Stimulated activated CD4-positive, alpha-beta T cell treated with anti-CD3 and anti-CD28 coated beads, Interleukin-4, amount 100 ng/mL, for 4 hours (primary cell): ENCODE measurements around the gene RAB4A.

Source experiments
- DNase-seq, 2 experiments: peaks; one replicate each; pipeline ENCODE4 v3.0.0-alpha.2; 2020

RAB4A gene

DNA sequence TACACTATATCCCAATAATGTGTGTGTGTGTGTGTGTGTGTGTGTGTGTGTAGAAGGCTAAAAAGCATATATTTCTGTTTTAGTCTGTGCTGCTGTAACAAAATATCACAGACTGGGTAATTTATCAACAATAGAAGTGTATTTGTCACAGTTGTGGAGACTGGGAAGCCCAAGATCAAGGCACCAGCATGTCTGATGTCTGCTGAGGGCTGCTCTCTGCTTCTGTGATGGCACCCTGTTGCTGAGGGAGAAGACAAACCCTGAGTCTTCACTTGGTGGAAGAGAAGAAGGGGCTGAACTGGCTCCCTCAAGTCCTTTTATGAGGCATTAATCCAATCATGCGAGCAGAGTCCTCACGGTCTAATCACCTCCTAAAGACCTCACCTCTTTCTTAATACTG lies 23.0 kb upstream of the RAB4A start:
- no peak for DNase-seq

DNA sequence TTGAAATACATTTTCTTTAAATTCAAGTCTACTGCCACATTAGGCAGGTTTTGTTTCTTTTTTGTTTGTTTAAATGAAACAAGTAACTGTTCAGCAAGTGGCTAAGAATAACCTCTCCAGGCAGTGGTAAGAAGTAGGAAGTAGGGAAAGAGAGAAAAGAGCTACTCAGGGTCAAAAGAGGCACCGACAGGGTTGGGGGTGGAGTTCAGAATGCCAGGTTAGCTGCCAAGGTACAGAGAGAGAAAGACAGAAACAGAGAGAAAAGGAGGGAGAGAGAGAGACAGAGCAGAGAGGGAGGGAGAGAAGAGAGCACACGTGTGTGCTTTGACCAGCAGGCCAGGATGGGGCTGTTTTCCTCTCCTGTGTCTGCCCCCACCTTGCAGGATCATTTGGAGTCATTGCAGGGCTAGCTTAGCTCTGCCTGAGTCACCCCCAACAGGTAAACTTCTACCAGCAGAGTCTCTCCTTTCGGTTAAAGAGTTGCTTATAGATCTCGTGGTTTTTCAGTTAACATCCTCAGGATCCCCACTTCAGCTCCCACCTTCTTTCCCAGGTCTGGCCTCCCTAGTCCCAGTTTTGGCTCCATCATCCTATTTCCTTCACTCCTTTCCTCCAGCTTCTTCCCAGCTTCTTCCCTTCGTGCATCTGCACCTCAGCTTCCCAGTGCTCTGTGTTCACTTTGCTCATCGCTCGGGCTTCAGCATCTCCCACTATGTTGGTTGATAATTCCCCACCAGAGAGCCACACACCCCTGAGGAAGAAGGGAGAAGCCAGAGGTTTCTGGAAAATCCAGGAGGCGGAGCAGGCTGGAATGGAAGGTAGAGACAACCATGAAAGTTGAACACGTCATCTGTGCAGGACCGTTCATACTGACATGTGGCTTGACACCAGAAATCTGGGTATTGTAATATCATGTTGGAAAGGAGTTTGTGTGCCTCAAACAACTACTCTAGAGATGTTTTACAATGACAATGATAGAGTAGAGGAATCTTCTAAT lies 21.8 kb upstream of the RAB4A start:
- DNase-seq: no peak

DNA sequence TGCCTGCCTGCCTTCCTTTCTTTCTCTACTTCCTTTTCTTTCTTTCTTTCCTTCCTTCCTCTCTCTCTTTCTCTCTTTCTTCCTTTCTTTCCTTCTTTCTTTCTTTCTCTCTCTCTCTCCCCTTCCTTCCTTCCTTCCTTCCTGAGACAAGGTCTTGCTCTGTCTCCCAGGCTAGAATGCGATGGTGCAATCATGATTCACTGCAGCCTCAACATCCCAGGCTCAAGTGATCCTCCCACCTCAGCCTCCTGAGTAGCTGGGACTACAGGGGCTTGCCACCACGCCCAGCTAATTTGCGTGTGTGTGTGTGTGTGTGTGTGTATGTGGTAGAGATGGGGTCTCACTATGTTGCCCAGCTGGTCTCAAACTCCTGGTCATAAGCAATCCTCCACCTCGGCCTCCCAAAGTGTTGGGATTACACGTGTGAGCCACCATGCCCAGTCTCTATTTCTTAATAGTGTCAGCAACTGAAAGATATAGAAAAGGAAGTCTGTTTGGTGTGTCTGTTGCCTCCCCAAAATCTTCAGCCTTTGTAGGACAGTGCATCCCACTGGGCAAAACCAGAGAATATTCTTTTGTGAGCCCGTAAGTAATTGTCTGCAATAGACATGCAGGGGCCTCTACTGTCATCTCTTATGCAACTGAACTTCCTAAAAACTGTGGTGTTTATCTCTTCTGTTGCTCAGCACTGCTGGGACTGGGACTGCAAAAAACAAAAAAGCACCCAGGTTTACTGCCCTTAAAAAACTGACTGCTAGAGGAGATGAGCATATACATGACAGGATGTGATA lies 20.9 kb upstream of the RAB4A start:
- no peak for DNase-seq

DNA sequence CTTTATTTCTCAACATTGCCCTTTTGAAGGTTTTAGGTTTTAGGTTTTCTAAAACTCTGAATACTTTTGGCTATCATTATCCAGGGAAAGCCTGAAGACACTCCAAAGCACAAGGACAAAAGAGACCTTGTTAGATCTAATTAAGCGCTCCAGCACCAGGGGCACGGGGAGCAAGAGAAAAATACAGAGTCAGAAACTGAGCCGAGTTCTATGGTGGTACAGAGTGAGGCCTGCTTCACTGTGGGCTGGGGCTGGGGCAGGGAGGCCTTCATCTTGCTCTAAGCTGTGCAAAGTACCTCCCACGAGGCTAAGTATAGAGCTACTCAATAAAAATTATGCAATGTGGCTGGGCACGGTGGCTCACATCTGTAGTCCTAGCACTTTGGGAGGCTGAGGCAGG lies 19.7 kb upstream of the RAB4A start:
- DNase-seq: no peak

DNA sequence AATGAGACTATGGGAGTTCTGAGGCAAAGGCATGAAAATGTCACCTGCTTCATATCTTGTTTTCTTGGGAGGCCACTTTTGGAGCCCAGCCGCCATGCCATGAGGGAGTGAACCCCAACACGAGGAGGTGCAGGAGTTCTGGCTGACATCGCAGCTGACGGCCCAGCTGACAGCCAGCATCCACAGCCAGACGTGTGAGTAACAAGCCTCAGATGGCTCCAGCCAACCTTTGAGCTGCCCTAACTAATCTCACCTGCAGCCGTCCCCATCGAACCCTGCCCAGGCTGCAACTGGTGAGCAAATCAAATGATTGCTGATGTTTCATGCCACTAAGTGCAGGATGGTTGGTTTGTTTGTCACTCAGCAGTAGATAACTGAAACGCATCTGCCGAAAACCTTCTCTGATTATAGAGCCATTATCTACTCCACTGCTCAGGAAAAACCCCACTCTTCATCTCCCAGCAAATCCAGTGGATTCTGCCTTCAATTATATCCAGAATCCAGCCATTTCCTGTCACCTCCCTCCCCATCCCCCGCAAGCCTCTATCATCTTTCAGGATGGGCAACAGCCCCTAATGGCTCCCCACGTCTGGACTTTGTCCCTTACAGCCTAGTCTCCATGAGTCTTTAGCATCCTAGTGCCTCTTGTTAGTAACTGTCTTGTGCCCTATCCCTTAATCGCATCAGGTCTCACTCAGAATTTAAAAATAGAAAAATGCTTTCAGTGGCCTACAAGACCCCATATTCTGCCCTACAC lies 18.5 kb upstream of the RAB4A start:
- DNase-seq: no peak

DNA sequence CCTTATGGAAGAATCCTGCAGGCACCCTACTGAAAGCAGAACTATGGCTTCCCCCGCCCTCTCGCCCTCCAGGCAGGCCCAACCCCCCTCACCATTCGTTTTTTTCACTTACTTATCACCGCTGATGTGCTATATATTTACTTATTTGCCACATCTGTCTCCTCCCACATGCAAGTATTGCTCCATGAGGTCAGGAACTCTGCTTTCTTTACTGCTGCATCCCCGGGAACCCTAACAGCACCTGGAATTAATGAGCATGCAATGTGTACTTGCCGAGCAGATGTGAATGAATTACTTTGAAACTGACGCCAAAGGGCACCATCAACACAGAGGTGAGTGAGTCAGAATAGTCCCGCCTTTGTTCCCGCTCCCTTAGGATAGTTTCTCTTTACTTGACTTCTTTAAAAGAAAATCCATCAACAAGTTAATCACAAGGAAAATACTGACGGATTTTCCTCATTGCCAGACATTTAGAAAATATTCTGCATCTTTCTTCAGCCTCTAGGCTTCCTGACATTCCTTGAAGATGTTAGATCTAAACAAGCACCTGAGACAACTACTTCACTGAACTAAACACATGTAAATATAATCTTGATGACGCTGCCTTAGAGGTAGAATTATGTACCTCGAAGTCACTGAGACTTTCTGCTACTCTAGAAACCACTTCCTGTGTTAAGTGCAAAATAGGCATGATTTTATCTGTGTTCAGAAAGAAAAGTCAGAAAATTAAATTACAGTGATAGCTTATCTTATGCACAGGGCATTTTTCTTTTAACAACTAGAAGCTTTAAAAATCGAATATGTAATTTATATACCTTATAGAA lies 17.5 kb upstream of the RAB4A start:
- peak in 1 of 2 experiments; percentile 19 for DNase-seq

DNA sequence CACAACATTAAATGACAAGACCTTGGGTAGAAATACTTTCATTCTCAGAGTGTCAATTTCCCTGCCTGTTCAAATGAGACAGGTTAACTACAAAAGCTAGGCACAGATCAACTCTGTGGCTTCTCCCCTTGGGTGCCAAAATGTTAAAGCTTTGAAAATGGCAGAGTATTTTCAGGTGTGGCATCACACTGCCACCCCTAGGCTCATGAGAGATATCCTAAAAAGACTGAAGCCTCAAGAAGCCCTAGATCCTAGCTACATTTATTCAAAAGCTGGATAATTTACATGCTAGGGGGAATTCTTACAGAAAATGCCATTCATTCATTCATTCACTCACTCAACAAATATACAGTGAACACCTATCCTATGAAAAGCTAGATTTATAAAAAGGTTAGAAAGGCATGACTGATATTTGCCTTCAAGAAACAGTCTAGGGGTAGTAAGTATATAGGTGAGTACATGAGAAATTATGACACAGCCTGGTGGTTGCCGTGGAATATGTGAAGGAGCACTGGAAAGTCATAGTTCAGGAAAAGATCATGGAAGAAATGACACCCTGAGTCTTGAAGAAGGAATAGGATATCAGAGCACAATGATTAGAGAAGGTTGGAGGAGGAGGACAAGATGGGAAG lies 15.9 kb upstream of the RAB4A start:
- no peak for DNase-seq

DNA sequence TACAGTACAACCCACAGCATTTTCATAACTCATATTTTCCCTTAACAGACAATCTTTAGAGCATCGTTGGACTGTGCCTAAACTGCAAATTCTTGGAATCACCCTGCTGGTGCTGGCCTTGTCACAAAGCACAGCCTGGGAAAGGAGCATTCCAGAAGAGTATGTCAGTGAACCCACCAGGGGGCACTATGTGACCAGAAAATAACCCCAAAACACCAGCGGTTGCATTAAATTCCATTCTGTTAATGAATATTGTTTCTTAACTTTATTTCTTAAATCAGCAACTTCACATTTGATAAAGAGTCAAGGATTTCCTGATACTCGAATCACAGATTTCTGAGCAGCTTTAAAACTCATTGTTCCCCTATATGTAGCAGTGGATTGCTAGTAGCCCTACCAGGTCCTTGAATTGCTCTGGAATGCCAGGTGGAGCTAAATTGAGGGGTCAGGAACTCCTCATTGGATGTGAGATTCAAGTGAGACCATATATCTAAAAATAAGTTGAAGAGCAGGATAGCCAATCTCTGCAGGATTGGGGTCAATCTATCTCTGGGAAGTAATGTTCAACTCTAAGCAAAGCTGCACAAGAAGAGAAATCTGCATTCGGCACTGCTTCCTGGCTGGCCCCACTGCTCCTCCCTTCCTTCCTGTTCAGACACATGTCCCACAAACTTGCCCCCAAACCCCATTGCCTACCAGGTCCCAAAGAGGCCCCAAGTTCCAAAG lies 12.7 kb upstream of the RAB4A start:
- peak; percentile 46 to 48 for DNase-seq

DNA sequence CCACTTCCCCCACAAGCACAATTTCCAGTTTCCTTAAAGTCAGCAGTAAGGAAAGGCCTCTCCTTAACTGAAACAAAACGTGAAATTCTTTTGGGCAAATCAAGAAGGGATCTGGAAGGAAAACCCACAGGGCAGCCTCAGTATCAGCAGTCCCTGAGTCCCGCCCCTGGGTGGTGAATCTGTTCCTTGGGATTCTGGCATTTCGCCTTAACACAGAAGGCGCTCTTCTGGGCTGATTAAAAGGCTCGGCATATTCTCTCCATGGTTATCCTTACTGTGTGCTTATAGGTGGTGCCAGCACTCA lies 12.2 kb upstream of the RAB4A start:
- no peak for DNase-seq

DNA sequence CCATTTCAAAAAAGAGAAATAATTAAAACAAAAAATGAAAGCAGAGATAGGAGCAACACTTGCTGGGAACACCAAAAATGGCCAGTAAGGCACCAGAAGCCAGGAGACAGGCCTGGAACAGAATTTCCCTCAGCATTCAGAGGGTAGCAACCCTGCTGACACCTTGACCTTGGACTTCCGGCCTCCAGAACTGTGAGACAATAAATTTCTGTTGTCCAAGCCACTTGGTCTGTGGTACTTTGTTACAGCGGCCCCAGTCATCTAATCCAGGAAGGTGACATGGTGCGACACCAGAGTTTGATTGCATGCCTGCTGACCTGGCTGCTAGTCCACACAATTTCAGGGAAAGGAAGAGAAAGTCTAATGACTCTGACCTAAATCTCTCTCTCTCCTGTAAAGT lies 10.6 kb upstream of the RAB4A start:
- DNase-seq: no peak

DNA sequence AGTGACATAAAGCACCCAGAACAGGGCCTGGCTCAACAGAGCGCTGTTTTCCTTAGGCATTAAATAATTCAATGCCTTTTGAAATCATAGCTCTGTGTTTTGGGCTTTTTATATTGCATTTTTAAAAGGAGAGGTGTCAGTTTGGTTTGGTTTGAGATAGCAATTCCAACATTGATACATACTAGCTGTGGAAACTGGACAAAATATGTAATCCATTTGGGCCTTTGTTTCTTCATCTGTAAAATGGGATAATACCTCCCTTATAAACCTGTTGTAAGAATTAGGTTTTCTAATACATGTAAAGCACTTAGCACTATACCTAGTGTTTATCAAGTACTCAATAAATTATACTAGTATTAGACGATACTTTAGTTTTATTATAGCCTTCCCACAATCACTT lies 8.7 kb upstream of the RAB4A start:
- DNase-seq: no peak

DNA sequence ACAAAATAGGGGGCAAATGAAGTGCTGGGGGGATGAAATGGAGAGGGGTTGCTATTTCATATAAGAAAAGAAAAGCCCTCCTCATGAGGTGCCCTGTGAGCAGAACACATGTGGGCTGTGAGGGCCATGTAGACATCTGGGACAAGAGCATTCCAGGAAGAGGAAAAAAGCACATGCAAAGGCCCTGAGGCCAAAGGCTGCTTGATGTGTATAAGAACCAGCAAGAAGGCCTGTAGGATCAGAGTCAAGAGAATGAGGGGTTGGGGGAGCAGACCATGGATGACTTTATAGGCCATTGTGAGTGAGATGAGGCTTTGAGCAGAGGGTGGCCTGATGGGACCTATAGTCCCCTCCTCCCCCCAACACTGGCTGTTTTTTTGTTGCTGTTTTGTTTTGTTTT lies 7.7 kb upstream of the RAB4A start:
- DNase-seq: no peak

DNA sequence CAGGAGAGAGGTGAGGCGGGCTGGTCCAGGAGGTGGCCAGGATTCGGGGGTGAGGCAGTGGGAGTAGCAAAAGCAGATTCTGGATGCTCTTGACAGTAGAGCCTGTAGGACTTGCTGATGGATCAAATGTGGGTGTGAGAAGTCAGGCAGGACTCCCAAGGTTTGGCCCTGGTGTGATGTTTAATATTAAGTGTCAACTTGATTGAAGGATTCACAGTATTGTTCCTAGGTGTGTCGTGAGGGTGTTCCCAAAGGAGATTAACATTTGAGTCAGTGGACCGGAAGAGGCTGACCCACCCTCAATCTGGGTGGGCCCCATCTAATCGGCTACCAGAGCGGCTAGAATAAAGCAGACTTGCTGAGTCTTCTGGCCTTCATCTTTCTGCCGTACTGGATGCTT lies 6.8 kb upstream of the RAB4A start:
- no peak for DNase-seq

DNA sequence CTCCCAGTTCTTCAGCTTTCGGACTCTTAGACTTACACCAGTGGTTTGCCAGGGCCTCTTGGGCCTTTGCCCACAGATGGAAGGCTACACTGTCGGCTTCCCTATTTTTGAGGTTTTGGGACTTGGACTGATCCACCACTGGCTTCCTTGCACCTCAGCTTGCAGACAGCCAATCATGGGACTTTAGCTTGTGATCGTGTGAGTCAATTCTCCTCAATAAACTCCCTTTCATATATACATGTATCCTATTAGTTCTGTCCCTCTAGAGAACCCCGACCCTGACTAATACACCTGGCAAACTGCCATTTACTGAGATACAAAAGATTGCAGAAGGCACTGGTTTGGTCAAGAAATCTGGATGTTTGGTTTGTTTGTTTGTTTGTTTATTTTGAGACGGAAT lies 6.4 kb upstream of the RAB4A start:
- no peak for DNase-seq

DNA sequence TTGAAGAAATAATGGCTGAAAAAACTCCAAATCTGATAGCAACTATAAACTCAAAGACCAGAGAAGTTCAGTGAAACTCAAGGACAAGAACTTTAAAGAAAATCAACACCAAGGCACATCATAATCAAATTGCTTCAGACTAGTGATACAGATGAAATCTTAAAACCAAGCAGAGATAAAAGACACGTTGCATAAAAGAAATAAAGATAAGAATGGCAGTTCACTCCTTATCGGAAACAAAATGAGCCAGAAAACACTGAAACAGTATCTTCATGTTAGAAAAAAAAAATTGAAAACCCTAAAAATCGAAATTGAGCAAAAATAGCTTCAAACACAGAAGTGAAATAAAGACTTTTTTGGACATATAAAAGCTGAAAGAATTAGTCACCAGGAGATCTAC lies 4.6 kb upstream of the RAB4A start:
- no peak for DNase-seq

DNA sequence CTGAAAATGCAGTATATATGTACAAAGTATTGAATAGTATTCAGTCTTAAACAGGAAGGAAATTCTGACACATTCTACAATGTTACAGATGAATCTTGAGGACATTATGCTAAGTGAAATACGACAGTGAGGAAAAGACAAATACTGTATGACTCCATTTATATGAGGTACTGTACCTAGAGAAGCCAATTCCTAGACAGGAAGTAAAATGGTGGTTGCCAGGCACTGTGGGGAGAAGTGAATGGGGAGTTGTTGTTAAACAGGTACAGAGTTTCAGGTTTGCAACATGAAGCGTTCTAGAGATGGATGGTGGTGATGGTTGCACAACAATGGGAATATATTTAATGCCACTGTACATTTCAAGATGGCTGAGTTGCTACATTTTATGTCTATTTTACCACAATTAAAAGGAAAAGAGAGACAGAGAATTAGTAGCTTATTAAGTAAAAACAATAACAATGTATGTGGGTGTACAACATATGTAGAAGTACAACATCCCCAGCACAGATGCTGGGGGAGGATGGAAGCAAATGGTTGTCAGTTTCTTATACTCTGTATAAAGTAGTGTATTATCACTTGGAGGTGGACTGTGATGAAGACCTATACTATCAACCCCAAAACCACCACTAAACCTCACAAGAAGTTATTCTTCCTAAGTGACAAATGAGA lies 3.9 kb upstream of the RAB4A start:
- DNase-seq: no peak

DNA sequence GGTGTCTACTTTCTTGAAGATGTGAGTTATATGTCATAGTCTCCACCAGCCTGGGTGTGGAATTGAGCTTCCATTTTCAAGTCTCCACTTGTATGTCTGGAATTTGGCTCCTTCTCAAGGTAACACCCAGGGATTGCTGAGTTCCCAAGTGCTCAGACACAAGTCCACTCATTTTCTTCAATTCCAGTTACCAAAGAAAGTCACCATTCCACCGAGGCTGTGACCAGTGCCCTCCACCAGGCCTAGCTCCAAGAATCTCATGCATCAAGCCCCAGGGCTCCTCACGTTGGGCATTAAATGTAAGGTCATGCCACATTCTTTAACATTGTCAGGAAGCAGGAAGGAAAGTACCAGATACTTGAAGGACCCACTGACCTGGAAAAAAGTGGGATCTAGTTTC lies 2.4 kb upstream of the RAB4A start:
- no peak for DNase-seq

DNA sequence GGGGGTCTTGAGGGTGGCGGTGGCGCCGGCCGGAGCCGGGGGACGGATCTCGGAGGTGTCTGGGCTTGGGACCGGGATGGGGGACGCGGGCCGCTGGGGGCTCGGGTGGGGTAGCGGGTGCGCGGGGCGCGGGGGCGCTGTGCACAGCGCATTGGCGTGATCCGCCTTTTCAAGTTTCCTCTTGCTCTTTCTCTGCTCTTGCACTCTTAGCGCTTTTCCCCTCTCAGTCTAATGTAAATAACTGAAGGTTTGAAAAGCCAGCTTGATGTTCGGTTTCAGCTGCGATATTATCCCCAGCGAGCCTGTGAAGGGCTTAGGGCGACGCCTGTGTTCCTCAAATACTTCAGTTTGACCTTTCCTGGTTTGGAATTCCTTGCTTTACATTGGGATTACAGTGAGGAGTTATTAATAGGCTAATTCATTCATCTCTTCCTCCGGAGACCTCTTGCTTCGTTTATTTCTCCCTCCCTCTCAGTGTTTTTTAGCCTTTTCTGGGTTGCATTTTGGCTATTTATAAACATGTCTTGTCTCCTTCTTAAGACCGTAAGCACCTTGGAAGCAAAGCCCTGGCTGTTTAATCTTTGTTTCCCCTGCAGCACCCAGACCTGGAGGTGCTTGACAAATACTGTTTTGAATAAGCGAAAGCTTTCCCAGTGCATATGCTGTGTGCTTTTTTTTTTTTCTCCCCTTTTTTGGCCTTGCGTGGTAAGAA lies 693 bp downstream of the RAB4A start:
- DNase-seq: peak; percentile 38 to 48

DNA sequence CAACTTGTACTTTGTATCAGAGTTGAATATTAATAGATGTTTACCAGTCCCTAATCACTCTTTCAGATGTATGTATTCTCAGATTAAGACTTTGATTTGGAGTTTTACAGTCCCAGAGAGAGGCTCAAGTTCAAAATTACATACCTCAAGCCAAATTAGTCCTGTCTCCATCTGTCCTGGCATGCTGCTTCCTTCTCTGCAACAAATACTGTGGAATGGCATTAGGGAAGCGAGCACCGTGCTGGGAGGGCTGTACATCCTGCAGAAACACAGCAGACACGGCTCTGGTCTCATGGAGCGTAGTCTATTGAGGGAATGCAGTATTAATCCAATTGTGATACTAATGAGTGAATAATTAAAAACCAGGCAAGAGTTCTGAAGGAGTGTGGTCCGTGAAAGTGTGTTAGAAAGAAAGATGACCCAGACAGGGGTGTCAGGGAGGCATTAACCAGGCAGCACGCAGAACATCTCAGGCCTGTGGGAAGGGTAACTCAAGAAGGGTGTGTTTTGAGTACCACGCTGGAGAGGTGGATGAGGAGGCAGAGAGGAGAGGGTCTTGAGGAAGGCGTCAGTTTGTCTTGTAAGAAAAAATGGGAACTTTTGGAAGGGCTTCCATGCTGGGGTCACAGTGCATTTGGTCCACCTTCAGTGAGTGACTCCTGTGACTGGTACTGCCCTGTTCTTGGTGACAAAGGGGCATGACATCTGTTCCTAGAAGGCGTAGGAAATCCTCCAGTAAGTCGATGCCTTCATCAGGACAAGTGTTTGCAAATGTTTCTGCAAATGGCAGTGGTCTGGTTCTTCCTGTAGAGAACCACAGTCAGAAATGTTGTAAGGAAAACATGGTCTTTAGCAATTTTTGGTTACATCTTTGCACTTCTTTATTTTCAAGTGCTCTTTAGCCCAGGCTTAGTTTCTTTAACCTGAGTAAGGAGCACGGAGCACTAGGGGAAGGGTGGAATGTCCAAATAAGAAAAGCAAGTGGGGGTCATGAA lies 1.6 kb downstream of the RAB4A start:
- no peak for DNase-seq
